Measurements from ENCODE around the gene METTL3.
A peak's percentile ranks its signal among the peaks of the same experiment; 100 is the strongest.

The METTL3 gene

GRCh38 chr14:21449899-21450216, 61.3 kb downstream of the METTL3 start:
- Histone ChIP-seq H3K4me2 (ENCODE audit: low read depth, low read length) (peak overlapping the region; percentile 24; the same call in 1 of the 2 replicates), H3K27ac (ENCODE audit: low read length) (peak overlapping the region; percentile 46; the same call in 1 of the 2 replicates), H3K4me3 (ENCODE audit: low read length) (no peak overlapping the region), H3K9me3 (replicated peaks; ENCODE audit: insufficient read depth, low read length) (no peaks in the 10 kb centered on the region), H3F3A (ENCODE audit: insufficient read depth, low read length) (peaks cover 9% of the 10 kb centered on the region; the same call in 1 of the 2 replicates), H3K79me2 (ENCODE audit: low read length) (peaks cover 88% of the 10 kb centered on the region), H3K4me1 (ENCODE audit: low read length) (peaks cover 8% of the 10 kb centered on the region), H3K9me2 (replicated peaks; ENCODE audit: insufficient read depth, low read length) (no peaks in the 10 kb centered on the region), H4K20me1 (ENCODE audit: insufficient read depth, low read length) (no peaks in the 10 kb centered on the region), H2AFZ (ENCODE audit: low read length) (no peak overlapping the region), H3K9ac (ENCODE audit: low read length) (no peak overlapping the region), H3K36me3 (replicated peaks; ENCODE audit: insufficient read depth, low read length) (no peaks in the 10 kb centered on the region), H3K27me3 (replicated peaks; ENCODE audit: insufficient read depth, low read length) (no peaks in the 10 kb centered on the region)
- no peak for TF ChIP-seq EZH2phosphoT487 (IDR thresholded peaks at IDR 0.05; ENCODE audit: low read length)
- TF ChIP-seq, protein P1, sequence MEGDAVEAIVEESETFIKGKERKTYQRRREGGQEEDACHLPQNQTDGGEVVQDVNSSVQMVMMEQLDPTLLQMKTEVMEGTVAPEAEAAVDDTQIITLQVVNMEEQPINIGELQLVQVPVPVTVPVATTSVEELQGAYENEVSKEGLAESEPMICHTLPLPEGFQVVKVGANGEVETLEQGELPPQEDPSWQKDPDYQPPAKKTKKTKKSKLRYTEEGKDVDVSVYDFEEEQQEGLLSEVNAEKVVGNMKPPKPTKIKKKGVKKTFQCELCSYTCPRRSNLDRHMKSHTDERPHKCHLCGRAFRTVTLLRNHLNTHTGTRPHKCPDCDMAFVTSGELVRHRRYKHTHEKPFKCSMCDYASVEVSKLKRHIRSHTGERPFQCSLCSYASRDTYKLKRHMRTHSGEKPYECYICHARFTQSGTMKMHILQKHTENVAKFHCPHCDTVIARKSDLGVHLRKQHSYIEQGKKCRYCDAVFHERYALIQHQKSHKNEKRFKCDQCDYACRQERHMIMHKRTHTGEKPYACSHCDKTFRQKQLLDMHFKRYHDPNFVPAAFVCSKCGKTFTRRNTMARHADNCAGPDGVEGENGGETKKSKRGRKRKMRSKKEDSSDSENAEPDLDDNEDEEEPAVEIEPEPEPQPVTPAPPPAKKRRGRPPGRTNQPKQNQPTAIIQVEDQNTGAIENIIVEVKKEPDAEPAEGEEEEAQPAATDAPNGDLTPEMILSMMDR (IDR thresholded peaks at IDR 0.05; ENCODE audit: low read length) = no peak
- TF ChIP-seq EZH2 (optimal IDR thresholded peaks at IDR 0.05; ENCODE audit: low read depth, low read length) = no peak
- DNase-seq = no peak
